Gastrocnemius medialis (tissue), 4 donors: ENCODE measurements around the gene STH. TPM values are rescaled to one million over a fixed set of nuclear protein-coding genes. Genes with fewer than 3 reads are reported as not detected.

Experiments
- ATAC-seq, 2 donors: fragments of 150-250 bp; one replicate each; pipeline ENCODE4 v1.9.1; 2016
- DNase-seq, 2 donors: peaks; one replicate each; pipeline ENCODE4 v3.0.0-alpha.2; 2019
- H3K27ac ChIP-seq, 4 donors: fragments of 200-600 bp; sonication (generic); 1 replicate in 1 of 4; 2 replicates in 3 of 4; pipeline ENCODE4 v1.5.1; 2016 to 2018; ENCODE audit warnings: mild to moderate bottlenecking in 2 of 4, moderate library complexity in 1 of 4
- H3K27me3 ChIP-seq, 3 donors: fragments of 200-600 bp; sonication (generic) in 2 of 3; 1 replicate in 1 of 3; 2 replicates in 2 of 3; pipeline versions ENCODE4 v1.5.1 to v1.6.0; 2016 to 2019; ENCODE audit warnings: mild to moderate bottlenecking in 1 of 3, moderate library complexity in 1 of 3
- H3K36me3 ChIP-seq, 2 donors: fragments of 200-600 bp; sonication (generic) in 1 of 2; one replicate each; pipeline ENCODE4 v1.5.1; 2017 to 2018
- H3K4me1 ChIP-seq, 2 donors: fragments of 200-600 bp; sonication (generic) in 1 of 2; one replicate each; pipeline ENCODE4 v1.5.1; 2016 to 2017; ENCODE audit warnings: mild to moderate bottlenecking in 2 of 2
- H3K4me3 ChIP-seq, 4 donors: fragments of 200-600 bp; sonication (generic) in 3 of 4; 1 replicate in 1 of 4; 2 replicates in 3 of 4; pipeline ENCODE4 v1.5.1; 2016 to 2019; ENCODE audit warnings: mild to moderate bottlenecking in 2 of 4
- H3K9me3 ChIP-seq, 3 donors: fragments of 200-600 bp; sonication (generic) in 2 of 3; 1 replicate in 1 of 3; 2 replicates in 2 of 3; pipeline ENCODE4 v1.5.1; 2016 to 2019
- POLR2A ChIP-seq, 2 donors: fragments of 450-650 bp; IDR thresholded peaks; one replicate each; pipeline ENCODE4 v1.6.1; 2017; ENCODE audit warnings: antibody characterized with exemption in 2 of 2, mild to moderate bottlenecking in 2 of 2, moderate library complexity in 2 of 2
- in situ Hi-C, 4 donors: fragments of 200-750 bp; cut with MboI; loops; one replicate each; pipeline versions ENCODE4 v1.15.0 to v1.8.0; 2017; ENCODE audit warnings: low sequenced_read_pairs in 4 of 4
- intact Hi-C: fragments of 100-400 bp; cut with DNase I; formaldehyde crosslinking; loops from one replicate; pipeline ENCODE4 v1.15.1; 2023; ENCODE audit warnings: low total_unique reads
- total RNA-seq, 4 donors: library from RNA; depleted of rRNA; stranded (reverse); fragments of >200 nt; gene quantifications; one replicate each; pipeline versions ENCODE4 v1.1.0 to v1.2.3, GENCODE V29; 2016
- TF ChIP-seq, protein P1 (sequence below), 5 experiments: fragments of 450-650 bp in 3 of 5; fragments of 200-600 bp in 2 of 5; sonication (generic) in 2 of 5; IDR thresholded peaks in 4 of 5; conservative IDR thresholded peaks in 1 of 5; 1 replicate in 4 of 5; 2 replicates in 1 of 5; pipeline ENCODE4 v1.5.1; 2016 to 2019; ENCODE audit warnings: antibody characterized with exemption in 5 of 5, mild to moderate bottlenecking in 3 of 5, moderate library complexity in 3 of 5

STH gene
- total RNA-seq, 4 donors from 2014 or later, result not detected

GRCh38 chr17:45995627-45996270 is 3.3 kb upstream of the STH start:
- TF ChIP-seq, protein P1, sequence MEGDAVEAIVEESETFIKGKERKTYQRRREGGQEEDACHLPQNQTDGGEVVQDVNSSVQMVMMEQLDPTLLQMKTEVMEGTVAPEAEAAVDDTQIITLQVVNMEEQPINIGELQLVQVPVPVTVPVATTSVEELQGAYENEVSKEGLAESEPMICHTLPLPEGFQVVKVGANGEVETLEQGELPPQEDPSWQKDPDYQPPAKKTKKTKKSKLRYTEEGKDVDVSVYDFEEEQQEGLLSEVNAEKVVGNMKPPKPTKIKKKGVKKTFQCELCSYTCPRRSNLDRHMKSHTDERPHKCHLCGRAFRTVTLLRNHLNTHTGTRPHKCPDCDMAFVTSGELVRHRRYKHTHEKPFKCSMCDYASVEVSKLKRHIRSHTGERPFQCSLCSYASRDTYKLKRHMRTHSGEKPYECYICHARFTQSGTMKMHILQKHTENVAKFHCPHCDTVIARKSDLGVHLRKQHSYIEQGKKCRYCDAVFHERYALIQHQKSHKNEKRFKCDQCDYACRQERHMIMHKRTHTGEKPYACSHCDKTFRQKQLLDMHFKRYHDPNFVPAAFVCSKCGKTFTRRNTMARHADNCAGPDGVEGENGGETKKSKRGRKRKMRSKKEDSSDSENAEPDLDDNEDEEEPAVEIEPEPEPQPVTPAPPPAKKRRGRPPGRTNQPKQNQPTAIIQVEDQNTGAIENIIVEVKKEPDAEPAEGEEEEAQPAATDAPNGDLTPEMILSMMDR (IDR thresholded peaks at IDR 0.05 in 4 of 5, conservative IDR thresholded peaks at IDR 0.05 in 1 of 5), result no peak
- no peak for TF ChIP-seq POLR2A (IDR thresholded peaks at IDR 0.05)
- DNase-seq, result peak in 1 of 2 donors; percentile 50

DNA sequence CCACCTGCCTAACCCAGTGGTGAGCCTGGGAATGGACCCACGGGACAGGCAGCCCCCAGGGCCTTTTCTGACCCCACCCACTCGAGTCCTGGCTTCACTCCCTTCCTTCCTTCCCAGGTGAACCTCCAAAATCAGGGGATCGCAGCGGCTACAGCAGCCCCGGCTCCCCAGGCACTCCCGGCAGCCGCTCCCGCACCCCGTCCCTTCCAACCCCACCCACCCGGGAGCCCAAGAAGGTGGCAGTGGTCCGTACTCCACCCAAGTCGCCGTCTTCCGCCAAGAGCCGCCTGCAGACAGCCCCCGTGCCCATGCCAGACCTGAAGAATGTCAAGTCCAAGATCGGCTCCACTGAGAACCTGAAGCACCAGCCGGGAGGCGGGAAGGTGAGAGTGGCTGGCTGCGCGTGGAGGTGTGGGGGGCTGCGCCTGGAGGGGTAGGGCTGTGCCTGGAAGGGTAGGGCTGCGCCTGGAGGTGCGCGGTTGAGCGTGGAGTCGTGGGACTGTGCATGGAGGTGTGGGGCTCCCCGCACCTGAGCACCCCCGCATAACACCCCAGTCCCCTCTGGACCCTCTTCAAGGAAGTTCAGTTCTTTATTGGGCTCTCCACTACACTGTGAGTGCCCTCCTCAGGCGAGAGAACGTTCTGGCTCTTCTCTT is 2.6 kb upstream of the STH start:
- Histone ChIP-seq H3K36me3 (peaks cover 0 to 31% of the 10 kb centered on the region in 2 donors), H3K4me3 (no peak overlapping the region), H3K4me1 (no peaks in the 10 kb centered on the region), H3K27me3 (no peaks in the 10 kb centered on the region), H3K9me3 (no peaks in the 10 kb centered on the region), H3K27ac (peak overlapping the region in 1 of 4 donors; percentile 58)
- in situ Hi-C loops, result no loop called here
- intact Hi-C loops, result no loop called here
- DNase-seq (no peak), ATAC-seq (no peak)
- TF ChIP-seq POLR2A (IDR thresholded peaks at IDR 0.05), result no peak
- TF ChIP-seq, protein P1 (IDR thresholded peaks at IDR 0.05 in 4 of 5, conservative IDR thresholded peaks at IDR 0.05 in 1 of 5), result no peak

More at GRCh38 chr17:45995627-45996270, 3.3 kb upstream of the STH start:
- H3K27me3 ChIP-seq, result no peaks in the 10 kb centered on the region
- intact Hi-C loops (no loop called here), in situ Hi-C loops (no loop called here)
- no peaks in the 10 kb centered on the region for H3K9me3 ChIP-seq
- peak; percentile 66 to 68 for ATAC-seq
- H3K27ac ChIP-seq, result peak overlapping the region in 1 of 4 donors; percentile 58
- H3K36me3 ChIP-seq, result peaks cover 0 to 31% of the 10 kb centered on the region in 2 donors
- H3K4me3 ChIP-seq, result no peak overlapping the region
- H3K4me1 ChIP-seq, result no peaks in the 10 kb centered on the region

DNA sequence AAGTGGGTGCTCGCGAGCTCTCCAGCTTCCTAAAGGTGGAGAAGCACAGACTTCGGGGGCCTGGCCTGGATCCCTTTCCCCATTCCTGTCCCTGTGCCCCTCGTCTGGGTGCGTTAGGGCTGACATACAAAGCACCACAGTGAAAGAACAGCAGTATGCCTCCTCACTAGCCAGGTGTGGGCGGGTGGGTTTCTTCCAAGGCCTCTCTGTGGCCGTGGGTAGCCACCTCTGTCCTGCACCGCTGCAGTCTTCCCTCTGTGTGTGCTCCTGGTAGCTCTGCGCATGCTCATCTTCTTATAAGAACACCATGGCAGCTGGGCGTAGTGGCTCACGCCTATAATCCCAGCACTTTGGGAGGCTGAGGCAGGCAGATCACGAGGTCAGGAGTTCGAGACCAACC is 1.9 kb upstream of the STH start:
- TF ChIP-seq POLR2A (IDR thresholded peaks at IDR 0.05), result no peak
- TF ChIP-seq, protein P1 (IDR thresholded peaks at IDR 0.05 in 4 of 5, conservative IDR thresholded peaks at IDR 0.05 in 1 of 5), result no peak
- intact Hi-C loops, result no loop called here

GRCh38 chr17:45997624-45998023 is 1.4 kb upstream of the STH start:
- H3K36me3 ChIP-seq, result peaks cover 0 to 31% of the 10 kb centered on the region in 2 donors
- in situ Hi-C loops (no loop called here), intact Hi-C loops (no loop called here)
- no peaks in the 10 kb centered on the region for H3K27me3 ChIP-seq
- no peaks in the 10 kb centered on the region for H3K9me3 ChIP-seq
- ATAC-seq, result no peak
- H3K4me1 ChIP-seq, result peaks cover under 1 to 1% of the 10 kb centered on the region in 2 donors
- TF ChIP-seq POLR2A (IDR thresholded peaks at IDR 0.05), result no peak
- TF ChIP-seq, protein P1 (IDR thresholded peaks at IDR 0.05 in 4 of 5, conservative IDR thresholded peaks at IDR 0.05 in 1 of 5), result no peak
- no peak overlapping the region for H3K4me3 ChIP-seq
- no peak overlapping the region for H3K27ac ChIP-seq
- no peak for DNase-seq

More for the DNA sequence above, 1.9 kb upstream of the STH start:
- Histone ChIP-seq H3K36me3 (peaks cover 0 to 31% of the 10 kb centered on the region in 2 donors), H3K27ac (no peak overlapping the region), H3K4me1 (no peaks in the 10 kb centered on the region), H3K9me3 (no peaks in the 10 kb centered on the region), H3K27me3 (no peaks in the 10 kb centered on the region), H3K4me3 (no peak overlapping the region)
- DNase-seq (no peak), ATAC-seq (no peak)
- in situ Hi-C loops, result no loop called here
